Sigmoid colon (tissue), 7 donors: ENCODE measurements around the gene SEC14L5. TPM values are rescaled to one million over a fixed set of nuclear protein-coding genes. Genes with fewer than 3 reads are reported as not detected.

Experiments used
- DNase-seq: peaks from one replicate; pipeline ENCODE4 v3.0.0-alpha.2; 2019
- H3K27ac ChIP-seq, 4 donors: fragments of 200-600 bp; sonication (generic); one replicate each; pipeline ENCODE4 v1.5.1; 2016 to 2019; ENCODE audit warnings: mild to moderate bottlenecking in 1 of 4
- H3K27me3 ChIP-seq, 3 donors: fragments of 200-600 bp; sonication (generic); one replicate each; pipeline ENCODE4 v1.5.1; 2019; ENCODE audit warnings: mild to moderate bottlenecking in 1 of 3
- H3K36me3 ChIP-seq, 4 donors: fragments of 200-600 bp; sonication (generic); one replicate each; pipeline ENCODE4 v1.5.1; 2016 to 2019
- H3K4me1 ChIP-seq, 4 donors: fragments of 200-600 bp; sonication (generic); one replicate each; pipeline ENCODE4 v1.5.1; 2017 to 2019
- H3K4me3 ChIP-seq, 4 donors: fragments of 200-600 bp; sonication (generic); one replicate each; pipeline ENCODE4 v1.5.1; 2017 to 2019; ENCODE audit warnings: mild to moderate bottlenecking in 2 of 4, moderate library complexity in 1 of 4
- H3K9me3 ChIP-seq, 4 donors: fragments of 200-600 bp in 3 of 4; sonication (generic) in 3 of 4; one replicate each; pipeline versions ENCODE4 v1.5.1 to v1.6.1; 2013 to 2019
- CTCF ChIP-seq, 4 experiments: fragments of 450-650 bp in 3 of 4; fragments of 200-600 bp in 1 of 4; IDR thresholded peaks; one replicate each; pipeline ENCODE4 v1.5.1; 2016 to 2019; ENCODE audit warnings: antibody characterized with exemption in 4 of 4, mild to moderate bottlenecking in 3 of 4, moderate library complexity in 2 of 4
- EP300 ChIP-seq, 4 donors: sonication (generic); formaldehyde crosslinking; IDR thresholded peaks; one replicate each; pipeline ENCODE4 v1.6.1; 2017; ENCODE audit warnings: antibody characterized with exemption in 4 of 4
- POLR2A ChIP-seq, 2 donors: fragments of 450-650 bp; IDR thresholded peaks; one replicate each; pipeline ENCODE4 v1.6.1; 2016; ENCODE audit warnings: antibody characterized with exemption in 2 of 2, mild to moderate bottlenecking in 2 of 2, moderate library complexity in 2 of 2
- POLR2AphosphoS5 ChIP-seq, 4 donors: sonication (generic); formaldehyde crosslinking; IDR thresholded peaks; one replicate each; pipeline ENCODE4 v1.6.1; 2017; ENCODE audit warnings: antibody characterized with exemption in 4 of 4
- WGBS, 2 donors: extraction: QIAGEN DNeasy Blood & Tissue Kit; methylation state at CpG; one replicate each; pipeline ENCODE4 v1.1.7; 2013; 5-methylcytosine and 5-hydroxymethylcytosine counted together
- intact Hi-C: fragments of 100-400 bp; cut with DNase I; formaldehyde crosslinking; loops from one replicate; pipeline ENCODE4 v1.15.1; 2023
- polyA plus RNA-seq, 3 donors: library from polyadenylated mRNA; stranded (reverse); fragments of 200-250 nt; gene quantifications; one replicate each; pipeline ENCODE4 v1.2.3, GENCODE V29; 2013
- total RNA-seq, 4 donors: library from RNA; depleted of rRNA; stranded (reverse); fragments of >200 nt; gene quantifications; one replicate each; pipeline ENCODE4 v1.1.0, GENCODE V29; 2016
- donor health status: healthy with polysubstance abuse.
- donor health status: Bipolar disorder and iron deficiency.
- donor health status: healthy.

SEC14L5 gene
- total and polyA plus RNA-seq, 7 donors, result under 0.01 to 2.5 (median 0.46) TPM

DNA sequence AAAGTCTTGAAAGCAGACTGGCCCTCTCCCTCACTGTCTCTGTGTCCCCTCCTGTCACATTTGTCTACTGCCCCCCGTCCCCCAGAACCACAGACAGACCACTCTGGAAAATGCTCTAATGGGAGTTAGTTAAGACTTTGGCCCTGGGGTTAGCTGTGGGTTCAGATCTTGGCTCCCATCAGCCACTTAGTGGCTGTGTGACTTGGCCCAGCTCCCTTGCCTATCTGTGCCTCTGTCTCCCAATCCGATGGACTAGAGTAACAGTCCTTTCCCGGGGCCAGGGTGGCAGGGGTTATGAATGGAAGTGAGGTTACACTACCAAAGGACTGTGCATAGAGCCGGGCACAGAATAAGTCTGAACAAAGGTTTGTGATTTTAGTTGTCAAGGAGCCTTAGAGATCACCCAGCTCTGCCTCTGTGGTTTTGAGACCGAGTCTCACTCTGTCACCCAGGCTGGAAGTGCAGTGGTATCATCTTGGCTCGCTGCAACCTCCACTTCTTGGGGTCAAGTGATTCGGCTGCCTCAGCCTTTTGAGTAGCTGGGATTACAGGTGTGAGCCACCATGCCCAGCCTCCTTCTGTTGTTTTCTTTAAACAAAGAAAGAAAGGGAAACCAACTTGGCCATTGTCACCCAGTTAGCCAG is 44.9 kb upstream of the SEC14L5 start:
- Histone ChIP-seq H3K36me3 (no peaks in the 10 kb centered on the region), H3K27me3 (no peaks in the 10 kb centered on the region), H3K27ac (no peak overlapping the region), H3K4me3 (no peak overlapping the region), H3K9me3 (no peaks in the 10 kb centered on the region), H3K4me1 (no peaks in the 10 kb centered on the region)
- no peak for DNase-seq
- WGBS, 2 donors, result 86% methylated on average over 7 of the region's 7 CpGs
- intact Hi-C loops, result no loop called here
- no peak for TF ChIP-seq CTCF (IDR thresholded peaks at IDR 0.05)
- no peak for TF ChIP-seq POLR2A (IDR thresholded peaks at IDR 0.05)
- TF ChIP-seq EP300 (IDR thresholded peaks at IDR 0.05), result no peak
- TF ChIP-seq POLR2AphosphoS5 (IDR thresholded peaks at IDR 0.05), result no peak

DNA sequence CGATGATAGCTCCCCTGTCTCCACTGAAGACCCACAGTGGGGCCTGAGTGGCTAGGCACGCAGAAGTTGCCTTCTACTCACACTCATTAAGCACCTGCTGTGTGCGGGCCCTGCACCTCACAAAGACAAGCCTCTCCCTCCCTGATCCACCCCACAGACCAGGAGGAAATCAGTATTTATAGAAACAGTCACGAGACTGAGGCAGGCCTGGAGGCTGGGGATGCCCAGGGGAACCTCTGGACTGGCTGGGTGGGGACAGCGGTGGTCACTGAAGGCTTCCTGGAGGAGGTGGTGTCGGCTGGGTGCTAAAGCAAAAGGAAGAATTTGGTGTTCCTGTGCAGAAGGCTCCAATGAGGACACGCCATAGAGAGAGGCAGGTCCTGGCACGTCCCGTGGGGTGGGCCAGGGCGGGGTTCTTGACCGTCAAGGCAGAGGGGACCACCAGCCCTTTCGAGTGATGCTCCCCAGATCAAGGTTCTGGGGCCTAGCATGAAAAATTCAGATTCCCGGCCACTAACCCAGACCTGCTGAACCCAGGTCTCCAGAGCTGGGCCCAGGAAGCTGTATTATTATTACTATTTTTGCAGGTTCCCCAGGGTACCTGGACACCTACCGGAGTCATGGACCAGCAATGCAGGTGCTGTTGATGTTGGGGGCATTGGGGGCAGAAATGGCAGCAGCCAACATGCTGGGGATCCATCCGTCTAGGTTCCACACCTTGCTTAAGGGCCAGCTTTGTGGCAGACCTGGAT is 44.2 kb upstream of the SEC14L5 start:
- H3K36me3 ChIP-seq, result no peaks in the 10 kb centered on the region
- intact Hi-C loops, result no loop called here
- no peak overlapping the region for H3K4me3 ChIP-seq
- no peaks in the 10 kb centered on the region for H3K27me3 ChIP-seq
- DNase-seq, result no peak
- H3K4me1 ChIP-seq, result no peaks in the 10 kb centered on the region
- H3K27ac ChIP-seq, result no peak overlapping the region
- TF ChIP-seq POLR2A (IDR thresholded peaks at IDR 0.05), result no peak
- TF ChIP-seq POLR2AphosphoS5 (IDR thresholded peaks at IDR 0.05), result no peak
- no peak for TF ChIP-seq EP300 (IDR thresholded peaks at IDR 0.05)
- TF ChIP-seq CTCF (IDR thresholded peaks at IDR 0.05), result no peak
- 93% methylated on average over 15 of the region's 15 CpGs for WGBS, 2 donors
- H3K9me3 ChIP-seq, result no peaks in the 10 kb centered on the region

- no peak for TF ChIP-seq EP300 (IDR thresholded peaks at IDR 0.05)
- no peak for TF ChIP-seq POLR2A (IDR thresholded peaks at IDR 0.05)
- no peak for TF ChIP-seq CTCF (IDR thresholded peaks at IDR 0.05)
- no peak for TF ChIP-seq POLR2AphosphoS5 (IDR thresholded peaks at IDR 0.05)
- intact Hi-C loops, result no loop called here
- no peaks in the 10 kb centered on the region for H3K4me1 ChIP-seq
- H3K27me3 ChIP-seq, result no peaks in the 10 kb centered on the region
- peak; percentile 59 for DNase-seq
- H3K9me3 ChIP-seq, result no peaks in the 10 kb centered on the region
- no peak overlapping the region for H3K4me3 ChIP-seq
- no peaks in the 10 kb centered on the region for H3K36me3 ChIP-seq
- H3K27ac ChIP-seq, result no peak overlapping the region
- WGBS, 2 donors, result 92 to 93% methylated on average over 7 of the region's 7 CpGs
These were observed 43.5 kb upstream of the SEC14L5 start for GRCh38 chr16:4914528-4915225.

DNA sequence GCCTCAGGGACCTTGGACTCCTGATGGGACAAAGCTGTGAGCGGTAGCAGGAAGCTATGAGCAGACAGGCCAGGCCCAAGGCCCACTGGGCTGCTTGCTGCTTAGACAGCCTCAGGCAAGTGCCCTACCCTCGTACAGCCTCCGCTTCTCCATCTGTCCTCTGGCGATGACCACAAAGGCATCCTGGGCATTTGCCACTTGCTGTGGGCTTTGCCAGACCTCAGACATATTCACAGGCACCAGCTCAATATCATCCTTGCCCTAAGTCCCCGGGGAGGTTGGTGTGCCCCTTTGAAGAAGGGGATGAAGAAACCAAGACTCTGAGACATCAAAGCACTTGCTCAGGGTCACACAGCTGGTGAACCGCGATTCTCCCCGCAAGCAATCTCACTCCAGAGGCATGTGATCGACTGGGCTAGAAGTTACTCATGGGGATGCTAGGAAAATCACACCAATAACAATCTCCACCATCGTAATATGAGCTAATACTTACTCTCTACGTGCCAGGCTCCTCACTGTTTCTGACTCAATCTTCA is 42.8 kb upstream of the SEC14L5 start:
- intact Hi-C loops, result no loop called here
- Histone ChIP-seq H3K9me3 (no peaks in the 10 kb centered on the region), H3K27ac (no peak overlapping the region), H3K36me3 (no peaks in the 10 kb centered on the region), H3K27me3 (no peaks in the 10 kb centered on the region), H3K4me1 (no peaks in the 10 kb centered on the region), H3K4me3 (no peak overlapping the region)
- TF ChIP-seq POLR2AphosphoS5 (IDR thresholded peaks at IDR 0.05) (no peak), POLR2A (IDR thresholded peaks at IDR 0.05) (no peak), EP300 (IDR thresholded peaks at IDR 0.05) (no peak), CTCF (IDR thresholded peaks at IDR 0.05) (no peak)
- peak; percentile 60 for DNase-seq
- 80 to 85% methylated on average over 11 of the region's 11 CpGs for WGBS, 2 donors
